HepG2 (cell line): ENCODE data around the gene WIPF2. TPM values are rescaled to one million over a fixed set of nuclear protein-coding genes. Genes with fewer than 3 reads are reported as not detected.

Experiments
- ATF1 ChIP-seq: IDR thresholded peaks from 2 replicates; pipeline ENCODE4 v1.6.1; 2016; ENCODE audit warnings: mild to moderate bottlenecking, control low read depth
- CC2D1A ChIP-seq: sonication (generic); formaldehyde crosslinking; IDR thresholded peaks from 2 replicates; pipeline ENCODE4 v1.8.1; 2023; ENCODE audit warnings: mild to moderate bottlenecking, missing genetic modification reagents
- HNF4A ChIP-seq: sonication (generic); formaldehyde crosslinking; IDR thresholded peaks from 2 replicates; pipeline ENCODE4 v1.4.0; 2020; ENCODE audit warnings: missing genetic modification reagents
- KDM5B ChIP-seq: sonication (generic); formaldehyde crosslinking; IDR thresholded peaks from 2 replicates; pipeline ENCODE4 v1.4.0; 2020; ENCODE audit warnings: missing genetic modification reagents, mild to moderate bottlenecking, borderline replicate concordance
- PPARG ChIP-seq: conservative IDR thresholded peaks from 2 replicates; pipeline ENCODE4 v1.6.1; 2016; ENCODE audit warnings: missing biosample characterization, missing genetic modification reagents
- SNAI1 ChIP-seq: sonication (generic); formaldehyde crosslinking; IDR thresholded peaks from 2 replicates; pipeline ENCODE4 v1.5.0; 2020; ENCODE audit warnings: mild to moderate bottlenecking, missing genetic modification reagents, borderline replicate concordance
- SNRNP70 ChIP-seq: fragments of 200-400 bp; formaldehyde crosslinking; IDR thresholded peaks from 2 replicates; pipeline ENCODE4 v1.6.1; 2017; ENCODE audit warnings: mild to moderate bottlenecking, low read depth, low read length, moderate library complexity
- TBX2 ChIP-seq: sonication (generic); formaldehyde crosslinking; IDR thresholded peaks from 2 replicates; pipeline ENCODE4 v1.5.0; 2020; ENCODE audit warnings: missing genetic modification reagents, mild to moderate bottlenecking, borderline replicate concordance
- ZC3H4 ChIP-seq: sonication (generic); formaldehyde crosslinking; IDR thresholded peaks from 2 replicates; pipeline ENCODE4 v1.4.0; 2020; ENCODE audit warnings: missing genetic modification reagents, borderline replicate concordance
- ZFP36 ChIP-seq: fragments of 150-350 bp; IDR thresholded peaks from 2 replicates; pipeline ENCODE4 v1.6.1; 2018; ENCODE audit warnings: borderline replicate concordance, low read length, low read depth; ENCODE audit not compliant: partially characterized antibody
- ZFX ChIP-seq: sonication (generic); formaldehyde crosslinking; IDR thresholded peaks from 2 replicates; pipeline ENCODE4 v1.4.0; 2020; ENCODE audit warnings: mild to moderate bottlenecking, low read depth, missing genetic modification reagents, moderate library complexity
- ZFYVE20 ChIP-seq: sonication (generic); formaldehyde crosslinking; IDR thresholded peaks from 2 replicates; pipeline ENCODE4 v1.8.0; 2023; ENCODE audit warnings: low read depth, mild to moderate bottlenecking, moderate library complexity, missing genetic modification reagents, borderline replicate concordance
- ZNF230 ChIP-seq: sonication (generic); formaldehyde crosslinking; IDR thresholded peaks from 2 replicates; pipeline ENCODE4 v1.4.0; 2020; ENCODE audit warnings: mild to moderate bottlenecking, missing genetic modification reagents
- ZNF33A ChIP-seq: sonication (generic); formaldehyde crosslinking; IDR thresholded peaks from 2 replicates; pipeline ENCODE4 v1.5.1; 2020; ENCODE audit warnings: missing genetic modification reagents, mild to moderate bottlenecking, moderate library complexity, borderline replicate concordance
- polyA plus RNA-seq, 8 experiments: library from polyadenylated mRNA; depleted of rRNA in 3 of 8; stranded (reverse) in 7 of 8; unstranded in 1 of 8; fragments of >200 nt; fragmentation: Illumina TruSeq in 4 of 8; extraction: Trizol in 4 of 8; gene quantifications; 2 replicates each; pipeline versions ENCODE4 v1.2.1 to v1.2.3, GENCODE V29; 2011 to 2016; ENCODE audit warnings: low read depth in 4 of 8, missing spikeins in 1 of 8, mixed read lengths in 1 of 8; ENCODE audit not compliant: insufficient read depth in 1 of 8
- total RNA-seq, 5 experiments: library from RNA; depleted of rRNA; stranded (reverse); fragments of >200 nt; fragmentation: Illumina TruSeq; extraction: Trizol; gene quantifications; 2 replicates each; pipeline ENCODE4 v1.2.3, GENCODE V29; 2016; ENCODE audit warnings: low read depth in 1 of 5
- TF ChIP-seq, protein P1 (sequence below): sonication (generic); formaldehyde crosslinking; IDR thresholded peaks from 2 replicates; pipeline ENCODE4 v1.8.0; 2022; ENCODE audit warnings: missing genetic modification reagents, mild to moderate bottlenecking, borderline replicate concordance
- TF ChIP-seq, protein P2 (sequence below): sonication (generic); formaldehyde crosslinking; IDR thresholded peaks from 2 replicates; pipeline ENCODE4 v1.4.0; 2020; ENCODE audit warnings: mild to moderate bottlenecking, missing genetic modification reagents
- TF ChIP-seq, protein P3 (sequence below): sonication (generic); formaldehyde crosslinking; conservative IDR thresholded peaks from 2 replicates; pipeline ENCODE4 v1.8.0; 2022; ENCODE audit warnings: low read depth, missing genetic modification reagents
- TF ChIP-seq, protein P4 (sequence below): sonication (generic); formaldehyde crosslinking; IDR thresholded peaks from 2 replicates; pipeline ENCODE4 v1.4.0; 2020; ENCODE audit warnings: missing genetic modification reagents, mild to moderate bottlenecking, borderline replicate concordance
- TF ChIP-seq, protein P5 (sequence below): IDR thresholded peaks from 2 replicates; pipeline ENCODE4 v1.6.1; 2016; ENCODE audit warnings: missing compliant biosample characterization, missing genetic modification reagents, borderline replicate concordance

The WIPF2 gene
- total and polyA plus RNA-seq, 2 of the 13 experiments (the other 11 are each of a cell fraction or from before 2014, with no cell fraction given): 7.2 to 10.8 TPM

DNA sequence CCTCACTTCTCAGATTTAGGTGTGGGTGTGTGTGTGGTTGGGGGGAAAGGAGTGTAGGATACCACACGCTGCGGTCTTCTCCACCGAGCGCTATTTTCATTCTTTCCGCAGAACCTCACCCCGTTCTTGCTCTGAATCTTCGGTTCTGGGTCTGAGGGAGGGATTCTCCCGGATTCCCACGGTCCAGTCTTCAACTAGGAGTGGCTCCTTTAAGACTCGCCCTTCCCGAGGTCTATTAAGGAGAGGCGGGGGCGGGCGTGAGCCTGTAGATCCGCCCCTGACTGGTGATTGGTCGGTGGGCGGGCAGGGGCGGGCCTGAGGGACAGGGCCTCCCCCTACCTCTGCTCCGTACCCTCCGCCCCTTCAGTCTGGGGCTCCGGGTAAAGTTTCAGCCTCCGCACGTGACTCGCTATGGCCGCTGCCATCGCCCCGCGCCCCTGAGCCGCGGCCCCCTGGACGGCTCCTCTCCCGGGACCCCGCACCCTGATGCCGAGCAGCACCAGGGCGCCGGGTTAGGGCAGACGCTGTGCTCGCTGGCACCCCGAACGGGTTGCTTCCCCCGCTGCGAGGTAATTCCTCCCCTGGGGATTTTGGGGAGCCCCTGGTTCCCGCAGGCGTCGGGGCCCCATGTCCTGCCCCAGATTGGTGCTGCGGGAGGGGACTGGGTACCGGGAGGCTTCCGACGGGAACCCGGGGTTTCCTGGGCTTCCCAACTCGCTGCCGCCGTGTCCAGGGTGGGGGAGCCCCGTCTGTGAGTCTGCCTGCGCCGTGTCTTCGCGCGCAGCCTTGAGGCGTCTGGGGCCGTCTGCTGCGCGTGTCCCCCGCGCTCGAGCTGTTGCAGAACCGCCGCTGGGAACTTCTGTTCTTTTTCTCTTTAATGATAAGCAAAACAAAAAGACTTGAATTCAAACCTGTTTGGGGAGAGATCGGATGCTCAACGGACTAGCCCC, 99.1 kb downstream of the WIPF2 start (continued):
- TF ChIP-seq, protein P1, sequence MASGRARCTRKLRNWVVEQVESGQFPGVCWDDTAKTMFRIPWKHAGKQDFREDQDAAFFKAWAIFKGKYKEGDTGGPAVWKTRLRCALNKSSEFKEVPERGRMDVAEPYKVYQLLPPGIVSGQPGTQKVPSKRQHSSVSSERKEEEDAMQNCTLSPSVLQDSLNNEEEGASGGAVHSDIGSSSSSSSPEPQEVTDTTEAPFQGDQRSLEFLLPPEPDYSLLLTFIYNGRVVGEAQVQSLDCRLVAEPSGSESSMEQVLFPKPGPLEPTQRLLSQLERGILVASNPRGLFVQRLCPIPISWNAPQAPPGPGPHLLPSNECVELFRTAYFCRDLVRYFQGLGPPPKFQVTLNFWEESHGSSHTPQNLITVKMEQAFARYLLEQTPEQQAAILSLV (CRISPR knock-in tag): peak; percentile 32; the same call in 1 of the 2 replicates
- TF ChIP-seq HNF4A (CRISPR knock-in tag): peak; percentile 19; the same call in 1 of the 2 replicates
- peak; percentile 78 for TF ChIP-seq KDM5B (CRISPR knock-in tag)
- TF ChIP-seq ZC3H4: no peak
- TF ChIP-seq ATF1 (CRISPR knock-in tag): no peak
- TF ChIP-seq, protein P2, sequence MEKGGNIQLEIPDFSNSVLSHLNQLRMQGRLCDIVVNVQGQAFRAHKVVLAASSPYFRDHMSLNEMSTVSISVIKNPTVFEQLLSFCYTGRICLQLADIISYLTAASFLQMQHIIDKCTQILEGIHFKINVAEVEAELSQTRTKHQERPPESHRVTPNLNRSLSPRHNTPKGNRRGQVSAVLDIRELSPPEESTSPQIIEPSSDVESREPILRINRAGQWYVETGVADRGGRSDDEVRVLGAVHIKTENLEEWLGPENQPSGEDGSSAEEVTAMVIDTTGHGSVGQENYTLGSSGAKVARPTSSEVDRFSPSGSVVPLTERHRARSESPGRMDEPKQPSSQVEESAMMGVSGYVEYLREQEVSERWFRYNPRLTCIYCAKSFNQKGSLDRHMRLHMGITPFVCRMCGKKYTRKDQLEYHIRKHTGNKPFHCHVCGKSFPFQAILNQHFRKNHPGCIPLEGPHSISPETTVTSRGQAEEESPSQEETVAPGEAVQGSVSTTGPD (CRISPR knock-in tag): peak; percentile 44; the same call in 1 of the 2 replicates
- TF ChIP-seq SNAI1 (CRISPR knock-in tag): peak; percentile 93
- peak; percentile 82; the same call in 1 of the 2 replicates for TF ChIP-seq TBX2 (CRISPR knock-in tag)
- TF ChIP-seq, protein P3, sequence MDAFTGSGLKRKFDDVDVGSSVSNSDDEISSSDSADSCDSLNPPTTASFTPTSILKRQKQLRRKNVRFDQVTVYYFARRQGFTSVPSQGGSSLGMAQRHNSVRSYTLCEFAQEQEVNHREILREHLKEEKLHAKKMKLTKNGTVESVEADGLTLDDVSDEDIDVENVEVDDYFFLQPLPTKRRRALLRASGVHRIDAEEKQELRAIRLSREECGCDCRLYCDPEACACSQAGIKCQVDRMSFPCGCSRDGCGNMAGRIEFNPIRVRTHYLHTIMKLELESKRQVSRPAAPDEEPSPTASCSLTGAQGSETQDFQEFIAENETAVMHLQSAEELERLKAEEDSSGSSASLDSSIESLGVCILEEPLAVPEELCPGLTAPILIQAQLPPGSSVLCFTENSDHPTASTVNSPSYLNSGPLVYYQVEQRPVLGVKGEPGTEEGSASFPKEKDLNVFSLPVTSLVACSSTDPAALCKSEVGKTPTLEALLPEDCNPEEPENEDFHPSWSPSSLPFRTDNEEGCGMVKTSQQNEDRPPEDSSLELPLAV (CRISPR knock-in tag): no peak
- TF ChIP-seq CC2D1A: no peak
- TF ChIP-seq ZNF33A: peak; percentile 81; the same call in 1 of the 2 replicates
- no peak for TF ChIP-seq SNRNP70
- TF ChIP-seq, protein P4, sequence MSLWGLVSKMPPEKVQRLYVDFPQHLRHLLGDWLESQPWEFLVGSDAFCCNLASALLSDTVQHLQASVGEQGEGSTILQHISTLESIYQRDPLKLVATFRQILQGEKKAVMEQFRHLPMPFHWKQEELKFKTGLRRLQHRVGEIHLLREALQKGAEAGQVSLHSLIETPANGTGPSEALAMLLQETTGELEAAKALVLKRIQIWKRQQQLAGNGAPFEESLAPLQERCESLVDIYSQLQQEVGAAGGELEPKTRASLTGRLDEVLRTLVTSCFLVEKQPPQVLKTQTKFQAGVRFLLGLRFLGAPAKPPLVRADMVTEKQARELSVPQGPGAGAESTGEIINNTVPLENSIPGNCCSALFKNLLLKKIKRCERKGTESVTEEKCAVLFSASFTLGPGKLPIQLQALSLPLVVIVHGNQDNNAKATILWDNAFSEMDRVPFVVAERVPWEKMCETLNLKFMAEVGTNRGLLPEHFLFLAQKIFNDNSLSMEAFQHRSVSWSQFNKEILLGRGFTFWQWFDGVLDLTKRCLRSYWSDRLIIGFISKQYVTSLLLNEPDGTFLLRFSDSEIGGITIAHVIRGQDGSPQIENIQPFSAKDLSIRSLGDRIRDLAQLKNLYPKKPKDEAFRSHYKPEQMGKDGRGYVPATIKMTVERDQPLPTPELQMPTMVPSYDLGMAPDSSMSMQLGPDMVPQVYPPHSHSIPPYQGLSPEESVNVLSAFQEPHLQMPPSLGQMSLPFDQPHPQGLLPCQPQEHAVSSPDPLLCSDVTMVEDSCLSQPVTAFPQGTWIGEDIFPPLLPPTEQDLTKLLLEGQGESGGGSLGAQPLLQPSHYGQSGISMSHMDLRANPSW (CRISPR knock-in tag): peak; percentile 29; the same call in 1 of the 2 replicates
- TF ChIP-seq, protein P5, sequence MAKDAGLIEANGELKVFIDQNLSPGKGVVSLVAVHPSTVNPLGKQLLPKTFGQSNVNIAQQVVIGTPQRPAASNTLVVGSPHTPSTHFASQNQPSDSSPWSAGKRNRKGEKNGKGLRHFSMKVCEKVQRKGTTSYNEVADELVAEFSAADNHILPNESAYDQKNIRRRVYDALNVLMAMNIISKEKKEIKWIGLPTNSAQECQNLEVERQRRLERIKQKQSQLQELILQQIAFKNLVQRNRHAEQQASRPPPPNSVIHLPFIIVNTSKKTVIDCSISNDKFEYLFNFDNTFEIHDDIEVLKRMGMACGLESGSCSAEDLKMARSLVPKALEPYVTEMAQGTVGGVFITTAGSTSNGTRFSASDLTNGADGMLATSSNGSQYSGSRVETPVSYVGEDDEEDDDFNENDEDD (CRISPR knock-in tag): peak; percentile 25; the same call in 1 of the 2 replicates
- peak; percentile 68 for TF ChIP-seq PPARG
- peak; percentile 55 for TF ChIP-seq ZFX (CRISPR knock-in tag)
- TF ChIP-seq ZFYVE20 (CRISPR knock-in tag): no peak
- TF ChIP-seq ZFP36: no peak
- TF ChIP-seq ZNF230 (CRISPR knock-in tag): peak; percentile 89
